ENCODE data around the gene SETDB2.

The SETDB2 gene

DNA sequence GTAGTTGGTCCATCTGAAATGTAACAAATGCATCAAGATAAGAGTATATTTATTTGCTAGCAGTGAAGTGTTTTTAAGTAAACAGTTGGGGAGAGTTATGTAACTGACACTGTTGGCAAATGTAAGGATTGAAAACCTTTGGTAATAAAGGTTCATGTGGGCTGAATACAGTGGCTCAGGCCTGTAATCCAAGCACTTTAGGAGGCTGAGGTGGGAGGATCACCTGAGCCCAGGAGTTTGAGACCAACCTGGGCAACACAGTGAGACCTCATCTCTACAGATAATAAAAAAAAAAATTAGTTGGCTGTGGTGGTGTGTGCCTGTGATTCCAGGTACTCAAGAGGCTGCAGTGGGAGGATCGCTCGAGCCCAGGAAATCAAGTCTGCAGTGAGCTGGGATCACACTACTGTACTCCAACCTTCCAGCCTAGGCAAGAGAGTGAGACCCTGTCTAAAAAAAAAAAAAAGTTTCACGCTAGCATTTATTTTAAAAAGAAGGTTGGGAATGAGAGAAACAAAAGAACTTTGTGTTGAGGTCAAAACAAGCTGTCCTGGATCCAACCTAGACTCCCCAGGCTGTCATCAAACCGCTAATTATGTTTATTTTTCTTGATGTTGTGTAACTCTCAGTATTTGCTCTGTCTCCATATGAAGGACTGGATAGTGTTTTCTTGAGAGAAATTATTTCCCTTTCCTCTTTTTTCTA lies 20.7 kb downstream of the SETDB2 start:
- H3K4me3 ChIP-seq (ENCODE audit: low read depth, low read length) = no peak overlapping the region
- DNase-seq (ENCODE audit: low read depth) = no peak
- no peak for TF ChIP-seq CTCF (IDR thresholded peaks at IDR 0.05; ENCODE audit: low read depth, low read length, missing control alignments)

DNA sequence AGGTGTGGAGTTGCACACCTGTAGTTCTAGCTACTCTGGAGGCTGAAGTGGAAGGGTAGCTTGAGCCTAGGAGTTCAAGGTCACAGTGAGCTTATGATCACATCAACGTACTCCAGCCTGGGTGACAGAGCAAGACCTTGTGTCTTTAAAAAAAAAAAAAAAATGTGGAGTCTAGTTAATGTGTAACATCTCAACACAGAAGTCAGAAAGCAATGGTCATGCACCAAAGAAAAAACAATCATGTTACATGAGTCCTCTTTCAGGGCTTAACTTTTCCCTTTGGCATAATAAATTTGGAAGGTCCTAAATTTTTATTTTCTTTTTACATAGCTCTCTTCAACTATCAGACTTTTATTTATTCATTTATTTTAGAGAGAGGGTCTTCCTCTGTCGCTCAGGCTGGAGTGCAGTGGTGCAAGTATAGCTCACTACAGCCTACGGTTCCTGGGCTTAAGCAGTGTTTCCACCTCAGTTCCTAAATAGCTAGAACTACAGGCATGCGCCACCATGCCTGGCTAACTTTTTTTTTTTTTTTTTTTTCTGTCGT lies 22.3 kb downstream of the SETDB2 start:
- DNase-seq (ENCODE audit: low read depth) = no peak
- TF ChIP-seq CTCF (IDR thresholded peaks at IDR 0.05; ENCODE audit: low read depth, low read length, missing control alignments) = no peak
- no peak overlapping the region for H3K4me3 ChIP-seq (ENCODE audit: low read depth, low read length)

DNA sequence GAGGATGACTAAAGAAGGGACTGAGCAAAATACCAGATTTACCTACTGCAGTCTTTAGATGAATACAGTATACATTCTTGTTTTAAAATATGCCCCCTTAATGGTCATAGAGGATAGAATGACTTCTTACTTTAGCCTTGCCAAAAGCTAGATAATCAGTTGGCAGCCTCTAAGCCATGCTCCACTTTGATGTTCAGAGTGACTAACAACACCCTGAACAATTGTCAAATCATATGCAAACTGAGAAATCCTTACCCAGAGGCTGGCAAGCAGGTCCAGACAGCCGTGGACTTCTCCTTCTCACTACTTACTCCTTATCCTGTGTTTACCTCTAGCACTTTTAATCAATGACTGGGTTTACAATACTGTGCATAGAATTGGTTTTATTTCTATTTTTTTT lies 28.1 kb downstream of the SETDB2 start:
- no peak for TF ChIP-seq CTCF (IDR thresholded peaks at IDR 0.05; ENCODE audit: low read depth, low read length, missing control alignments)
- no peak overlapping the region for H3K4me3 ChIP-seq (ENCODE audit: low read depth, low read length)
- no peak for DNase-seq (ENCODE audit: low read depth)

DNA sequence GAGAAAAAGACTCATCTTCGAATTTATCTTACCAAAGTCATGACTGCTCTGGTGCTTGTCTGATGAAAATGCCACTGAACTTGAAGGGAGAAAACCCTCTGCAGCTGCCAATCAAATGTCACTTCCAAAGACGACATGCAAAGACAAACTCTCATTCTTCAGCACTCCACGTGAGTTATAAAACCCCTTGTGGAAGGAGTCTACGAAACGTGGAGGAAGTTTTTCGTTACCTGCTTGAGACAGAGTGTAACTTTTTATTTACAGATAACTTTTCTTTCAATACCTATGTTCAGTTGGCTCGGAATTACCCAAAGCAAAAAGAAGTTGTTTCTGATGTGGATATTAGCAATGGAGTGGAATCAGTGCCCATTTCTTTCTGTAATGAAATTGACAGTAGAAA lies 32.5 kb downstream of the SETDB2 start:
- no peak overlapping the region for H3K4me3 ChIP-seq (ENCODE audit: low read depth, low read length)
- TF ChIP-seq CTCF (IDR thresholded peaks at IDR 0.05; ENCODE audit: low read depth, low read length, missing control alignments) = no peak
- no peak for DNase-seq (ENCODE audit: low read depth)

DNA sequence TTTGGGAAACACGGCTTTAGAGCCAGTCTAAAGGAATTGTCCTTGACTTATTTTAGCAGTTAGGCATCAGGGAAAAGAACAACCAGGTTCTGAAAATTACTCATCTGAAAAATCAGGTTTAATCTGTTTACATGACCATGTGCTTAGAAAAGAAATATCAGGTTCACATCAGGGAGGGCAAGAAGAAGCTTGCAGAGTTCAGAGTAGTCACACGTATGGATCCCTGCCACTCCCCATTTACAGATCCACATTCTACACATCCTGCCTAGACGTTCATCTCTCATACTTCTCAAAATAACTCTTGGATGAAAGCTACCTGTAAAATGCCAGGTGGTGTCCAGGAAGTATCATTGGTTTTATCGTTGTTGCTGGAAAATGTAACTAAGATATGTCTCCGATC lies 37.7 kb downstream of the SETDB2 start:
- H3K4me3 ChIP-seq (ENCODE audit: low read depth, low read length) = no peak overlapping the region
- no peak for DNase-seq (ENCODE audit: low read depth)
- TF ChIP-seq CTCF (IDR thresholded peaks at IDR 0.05; ENCODE audit: low read depth, low read length, missing control alignments) = no peak

DNA sequence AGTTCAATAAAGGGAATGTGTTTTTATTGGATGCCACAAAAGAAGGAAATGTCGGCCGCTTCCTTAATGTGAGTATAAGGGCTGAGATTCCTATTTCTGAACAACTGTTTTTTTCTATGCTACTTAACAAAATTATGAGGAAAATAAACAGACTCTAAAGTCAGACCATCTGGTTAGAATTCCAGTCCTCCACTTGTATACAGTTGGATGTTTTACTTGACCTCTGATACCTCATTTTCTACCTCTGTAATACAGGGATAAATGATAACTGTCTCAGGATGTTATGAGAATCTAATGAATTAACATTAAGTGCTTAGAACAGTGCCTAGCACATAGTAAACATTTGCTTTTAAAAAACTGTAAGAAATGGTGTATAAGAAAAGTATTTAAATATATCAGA lies 44.5 kb downstream of the SETDB2 start:
- DNase-seq (ENCODE audit: low read depth) = no peak
- H3K4me3 ChIP-seq (ENCODE audit: low read depth, low read length) = no peak overlapping the region
- no peak for TF ChIP-seq CTCF (IDR thresholded peaks at IDR 0.05; ENCODE audit: low read depth, low read length, missing control alignments)

GRCh38 chr13:49494645-49495044 lies 50.6 kb downstream of the SETDB2 start:
- DNase-seq (ENCODE audit: low read depth) = no peak
- H3K4me3 ChIP-seq (ENCODE audit: low read depth, low read length) = peak overlapping the region; percentile 59
- TF ChIP-seq CTCF (IDR thresholded peaks at IDR 0.05; ENCODE audit: low read depth, low read length, missing control alignments) = no peak

All from GM12864 (cell line).